H1 (cell line): ENCODE results near the gene PMM2. TPM values are rescaled to one million over a fixed set of nuclear protein-coding genes. Genes with fewer than 3 reads are reported as not detected.
A peak's percentile ranks its signal among the peaks of the same experiment; 100 is the strongest.

Source experiments
- ASH2L ChIP-seq: fragments of 200-600, 300-600 bp; sonication (generic); IDR thresholded peaks from one replicate; pipeline ENCODE4 v1.7.1; 2017; ENCODE audit warnings: low read length
- BACH1 ChIP-seq: IDR thresholded peaks from 2 replicates; pipeline ENCODE4 v1.6.1; 2012; ENCODE audit warnings: low read length, improper control_type of control experiment
- BRCA1 ChIP-seq: IDR thresholded peaks from 2 replicates; pipeline ENCODE4 v1.6.1; 2012; ENCODE audit warnings: low read depth, low read length, improper control_type of control experiment
- CBX8 ChIP-seq: fragments of 300-800, 300-1000 bp; sonication (generic); IDR thresholded peaks from 2 replicates; pipeline ENCODE4 v1.7.1; 2016; ENCODE audit warnings: low read depth, low read length, borderline replicate concordance
- CREB1 ChIP-seq: IDR thresholded peaks from 2 replicates; pipeline ENCODE4 v1.6.1; 2012; ENCODE audit warnings: inconsistent platforms
- CTBP2 ChIP-seq: IDR thresholded peaks from 2 replicates; pipeline ENCODE4 v1.7.0; 2011; ENCODE audit warnings: borderline replicate concordance, mild to moderate bottlenecking, moderate library complexity, mixed read lengths, low read length; ENCODE audit not compliant: insufficient read depth, insufficient read length
- GABPA ChIP-seq: IDR thresholded peaks from 2 replicates; pipeline ENCODE4 v1.6.1; 2011; ENCODE audit warnings: mild to moderate bottlenecking, low read length, moderate library complexity, borderline replicate concordance; ENCODE audit not compliant: insufficient read depth
- HDAC6 ChIP-seq: IDR thresholded peaks from one replicate; pipeline ENCODE4 v1.7.1; 2012; ENCODE audit warnings: low read depth, mild to moderate bottlenecking, inconsistent platforms, low read length, moderate library complexity
- KDM1A ChIP-seq: fragments of 200-600, 300-600 bp; sonication (generic); IDR thresholded peaks from 2 replicates; pipeline ENCODE4 v1.7.1; 2016; ENCODE audit warnings: mild to moderate bottlenecking, low read length, borderline replicate concordance
- KDM5A ChIP-seq: fragments of 200-600 bp; IDR thresholded peaks from 2 replicates; pipeline ENCODE4 v1.7.1; 2012; ENCODE audit warnings: mild to moderate bottlenecking, low read length, inconsistent platforms, mixed read lengths
- MAFK ChIP-seq: IDR thresholded peaks from 2 replicates; pipeline ENCODE4 v1.6.1; 2012; ENCODE audit warnings: low read depth, mild to moderate bottlenecking, improper control_type of control experiment, low read length
- SIN3A ChIP-seq, 2 experiments: IDR thresholded peaks in 1 of 2; conservative IDR thresholded peaks in 1 of 2; 2 replicates each; pipeline ENCODE4 v1.6.1; 2011 to 2012; ENCODE audit warnings: low read length in 2 of 2, improper control_type of control experiment in 1 of 2, low read depth in 1 of 2, mild to moderate bottlenecking in 1 of 2
- YY1 ChIP-seq: IDR thresholded peaks from 2 replicates; pipeline ENCODE4 v1.6.1; 2011; ENCODE audit warnings: low read depth, mild to moderate bottlenecking, low read length
- ZNF274 ChIP-seq: IDR thresholded peaks from 2 replicates; pipeline ENCODE4 v1.7.0; 2012; ENCODE audit warnings: low read length, borderline replicate concordance; ENCODE audit errors: extremely low read depth
- polyA plus RNA-seq, 7 experiments: library from polyadenylated mRNA; depleted of rRNA in 3 of 7; stranded (reverse) in 5 of 7; unstranded in 2 of 7; fragments of >200 nt in 5 of 7; fragments of 200-250 nt in 2 of 7; gene quantifications; 1 replicate in 5 of 7; 2 replicates in 1 of 7; 4 replicates in 1 of 7; pipeline versions ENCODE4 v1.2.1 to v1.2.3, GENCODE V29; 2011 to 2013; ENCODE audit warnings: missing spikeins in 2 of 7, mixed read lengths in 2 of 7
- total RNA-seq: library from RNA; stranded (reverse); fragmentation: NEBNext Ultra II Directional; extraction: Animal tissue kit (Norgen Biotek cat#: 25700); gene quantifications from 2 replicates; pipeline ENCODE4 v1.2.1, GENCODE V29; 2021

Gene PMM2
- total and polyA plus RNA-seq, 2 of the 8 experiments (the other 6 are each of a cell fraction or from before 2014, with no cell fraction given), result 26.2 to 49.4 TPM

DNA sequence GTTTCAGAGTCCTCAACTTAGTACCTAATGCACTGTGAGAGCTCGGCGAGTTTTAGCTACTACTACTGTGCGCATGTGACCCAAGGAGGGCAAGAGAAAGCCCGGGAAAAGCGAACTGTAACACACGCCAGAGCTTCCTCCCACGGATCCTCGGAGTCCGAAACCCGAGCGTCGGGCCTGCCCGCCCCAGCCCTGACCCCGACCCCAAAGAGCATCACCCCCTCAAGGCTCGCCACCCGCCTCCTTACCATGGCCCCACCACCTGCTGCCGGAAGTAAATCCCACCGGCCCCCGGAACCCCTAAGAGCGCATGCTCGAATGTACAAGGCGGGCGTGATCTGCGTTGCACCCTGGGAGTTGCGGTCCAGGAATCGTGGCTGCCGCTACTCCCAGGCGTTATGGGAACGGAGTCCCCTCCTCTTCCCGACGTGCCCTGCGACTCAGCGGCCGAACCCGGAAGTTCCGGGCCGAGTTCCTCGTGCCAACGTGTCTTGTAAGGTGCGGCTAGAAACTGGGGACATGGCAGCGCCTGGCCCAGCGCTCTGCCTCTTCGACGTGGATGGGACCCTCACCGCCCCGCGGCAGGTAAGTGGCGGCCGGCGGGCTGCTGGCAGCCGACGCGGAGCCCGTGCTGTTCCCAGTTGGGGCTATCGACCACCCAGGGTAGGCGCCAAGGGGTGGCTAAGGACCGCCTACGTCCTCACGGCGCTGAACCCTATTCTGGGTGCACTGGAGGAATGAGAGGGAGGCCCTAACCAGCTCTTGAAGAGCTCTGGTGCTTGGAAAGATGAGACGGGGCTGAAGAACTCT lies at the start of gene PMM2, which contains the start of gene TMEM186 (continued):
- peak; percentile 98 to 99 for TF ChIP-seq SIN3A (conservative IDR thresholded peaks at IDR 0.05 in 1 of 2, IDR thresholded peaks at IDR 0.05 in 1 of 2; ENCODE audit: low read depth in 1 of 2, low read length in 2 of 2)
- TF ChIP-seq CTBP2, result no peak
- peak; percentile 79 for TF ChIP-seq CREB1
- no peak for TF ChIP-seq KDM1A
- 0 out of 2 replicates have a peak, but pooled peaks have one; percentile 15 for TF ChIP-seq KDM5A
- TF ChIP-seq CBX8, result no peak
- TF ChIP-seq YY1, result no peak; the same call in none of the 2 replicates
- TF ChIP-seq GABPA, result peak; percentile 90
- TF ChIP-seq BACH1, result no peak
- TF ChIP-seq MAFK, result no peak
- no peak for TF ChIP-seq ZNF274
- no peak for TF ChIP-seq BRCA1
- TF ChIP-seq HDAC6, result no peak
- TF ChIP-seq ASH2L, result peak; percentile 80
